Activated naive CD8-positive, alpha-beta T cell treated with anti-CD3 and anti-CD28 coated beads, Interleukin-2, amount 50 U/mL, for 24 hours (primary cell): ENCODE measurements around the gene ISCA1.

Experiments
- ATAC-seq: fragments of 150-1000 bp; cut with Tn5 transposase; one replicate; pipeline ENCODE4 v1.10.0; 2021
- DNase-seq: peaks from one replicate; pipeline ENCODE4 v3.0.0; 2021
- H3K27ac Mint-ChIP-seq: one replicate; pipeline ENCODE4 v1.8.0; 2021; ENCODE audit warnings: mild to moderate bottlenecking, mixed read lengths
- H3K27me3 Mint-ChIP-seq: one replicate; pipeline ENCODE4 v1.8.0; 2021; ENCODE audit warnings: mixed read lengths
- H3K36me3 Mint-ChIP-seq: one replicate; pipeline ENCODE4 v1.8.0; 2021; ENCODE audit warnings: low read depth, mixed read lengths
- H3K4me1 Mint-ChIP-seq: one replicate; pipeline ENCODE4 v1.8.0; 2021; ENCODE audit warnings: mixed read lengths
- H3K4me3 Mint-ChIP-seq: one replicate; pipeline ENCODE4 v1.8.0; 2021; ENCODE audit warnings: mild to moderate bottlenecking, moderate library complexity, mixed read lengths
- H3K9me3 Mint-ChIP-seq: one replicate; pipeline ENCODE4 v1.8.0; 2021; ENCODE audit warnings: mixed read lengths

The ISCA1 gene

GRCh38 chr9:86274821-86275643, 7.3 kb downstream of the ISCA1 start:
- H3K4me1 Mint-ChIP-seq, result peaks cover 27% of the 10 kb centered on the region
- ATAC-seq (no peak), DNase-seq (no peak)
- peaks cover 45% of the 10 kb centered on the region for H3K36me3 Mint-ChIP-seq
- H3K27ac Mint-ChIP-seq, result no peak overlapping the region
- no peak overlapping the region for H3K4me3 Mint-ChIP-seq
- H3K9me3 Mint-ChIP-seq, result no peaks in the 10 kb centered on the region
- no peaks in the 10 kb centered on the region for H3K27me3 Mint-ChIP-seq

GRCh38 chr9:86272221-86272620, 10.1 kb downstream of the ISCA1 start:
- no peak overlapping the region for H3K4me3 Mint-ChIP-seq

GRCh38 chr9:86263876-86264275, 18.5 kb downstream of the ISCA1 start:
- Mint-ChIP-seq H3K36me3 (peaks cover 17% of the 10 kb centered on the region), H3K27me3 (no peaks in the 10 kb centered on the region), H3K4me1 (peaks cover 5% of the 10 kb centered on the region), H3K27ac (no peak overlapping the region), H3K9me3 (no peaks in the 10 kb centered on the region), H3K4me3 (no peak overlapping the region)
- no peak for DNase-seq
- no peak for ATAC-seq

More at GRCh38 chr9:86272221-86272620, 10.1 kb downstream of the ISCA1 start:
- no peak for DNase-seq
- Mint-ChIP-seq H3K9me3 (no peaks in the 10 kb centered on the region), H3K36me3 (peaks cover 43% of the 10 kb centered on the region), H3K27me3 (no peaks in the 10 kb centered on the region), H3K4me1 (peaks cover 6% of the 10 kb centered on the region), H3K27ac (no peak overlapping the region)
- no peak for ATAC-seq

- H3K4me3 Mint-ChIP-seq, result no peak overlapping the region
- no peaks in the 10 kb centered on the region for H3K27me3 Mint-ChIP-seq
- DNase-seq (no peak), ATAC-seq (no peak)
- H3K9me3 Mint-ChIP-seq, result no peaks in the 10 kb centered on the region
- H3K4me1 Mint-ChIP-seq, result peaks cover 5% of the 10 kb centered on the region
- H3K36me3 Mint-ChIP-seq, result peaks cover 14% of the 10 kb centered on the region
- no peak overlapping the region for H3K27ac Mint-ChIP-seq
Observed at GRCh38 chr9:86262492-86262891, 19.8 kb downstream of the ISCA1 start.

- ATAC-seq, result no peak
- no peaks in the 10 kb centered on the region for H3K9me3 Mint-ChIP-seq
- no peak for DNase-seq
- no peak within 1 kb of the TSS for H3K27ac Mint-ChIP-seq
- no peaks in the 10 kb centered on the region for H3K4me1 Mint-ChIP-seq
- no peak within 1 kb of the TSS for H3K4me3 Mint-ChIP-seq
- no peaks in the 10 kb centered on the region for H3K27me3 Mint-ChIP-seq
- peaks cover 12% of the 10 kb centered on the region for H3K36me3 Mint-ChIP-seq
Observed at GRCh38 chr9:86259557-86259956, 22.8 kb downstream of the ISCA1 start, which contains the start of gene C9orf153. TSS of gene C9orf153 (minus strand) at chr9:86259657. CDS start at chr9:86229603, 30,054 bp downstream.

GRCh38 chr9:86257391-86257790, 24.9 kb downstream of the ISCA1 start:
- Mint-ChIP-seq H3K36me3 (peaks cover 2% of the 10 kb centered on the region), H3K27ac (no peak overlapping the region), H3K9me3 (no peaks in the 10 kb centered on the region), H3K27me3 (no peaks in the 10 kb centered on the region), H3K4me3 (no peak overlapping the region), H3K4me1 (no peaks in the 10 kb centered on the region)
- ATAC-seq, result no peak
- no peak for DNase-seq

- Mint-ChIP-seq H3K27ac (no peak overlapping the region), H3K27me3 (no peaks in the 10 kb centered on the region), H3K9me3 (no peaks in the 10 kb centered on the region), H3K36me3 (peaks cover 2% of the 10 kb centered on the region), H3K4me1 (no peaks in the 10 kb centered on the region), H3K4me3 (no peak overlapping the region)
- ATAC-seq (no peak), DNase-seq (no peak)
Observed at GRCh38 chr9:86256653-86257052, 25.7 kb downstream of the ISCA1 start.

- no peak overlapping the region for H3K4me3 Mint-ChIP-seq
- no peaks in the 10 kb centered on the region for H3K9me3 Mint-ChIP-seq
- peaks cover 2% of the 10 kb centered on the region for H3K36me3 Mint-ChIP-seq
- no peak overlapping the region for H3K27ac Mint-ChIP-seq
- no peaks in the 10 kb centered on the region for H3K27me3 Mint-ChIP-seq
- H3K4me1 Mint-ChIP-seq, result no peaks in the 10 kb centered on the region
- DNase-seq, result no peak
- no peak for ATAC-seq
Observed at GRCh38 chr9:86253577-86253976, 28.8 kb downstream of the ISCA1 start.

GRCh38 chr9:86252870-86253269, 29.5 kb downstream of the ISCA1 start:
- Mint-ChIP-seq H3K9me3 (no peaks in the 10 kb centered on the region), H3K27me3 (peaks cover 3% of the 10 kb centered on the region), H3K4me1 (no peaks in the 10 kb centered on the region), H3K27ac (no peak overlapping the region), H3K36me3 (peaks cover 2% of the 10 kb centered on the region), H3K4me3 (no peak overlapping the region)
- DNase-seq (no peak), ATAC-seq (no peak)

DNA sequence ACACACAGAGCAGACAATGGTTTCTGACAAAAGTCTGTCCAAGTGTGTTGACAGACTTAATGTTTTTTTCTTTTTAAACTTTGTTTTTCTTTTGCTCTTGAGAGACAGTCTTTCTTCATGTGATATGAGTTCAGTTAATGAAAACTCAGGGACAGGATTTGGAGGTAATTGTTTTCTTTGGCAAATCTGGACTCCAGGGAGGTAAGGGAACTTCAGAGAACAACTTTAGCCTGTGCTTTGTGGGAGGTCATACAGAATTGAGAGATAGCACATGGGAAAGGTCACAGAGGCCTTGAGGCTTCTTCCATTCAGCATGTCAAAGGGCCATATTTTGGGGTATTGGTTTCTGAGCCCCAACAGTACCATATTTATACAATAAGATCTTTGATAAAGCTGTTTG, 32.2 kb downstream of the ISCA1 start:
- Mint-ChIP-seq H3K9me3 (no peaks in the 10 kb centered on the region), H3K4me3 (no peak overlapping the region), H3K4me1 (no peaks in the 10 kb centered on the region), H3K36me3 (peaks cover 2% of the 10 kb centered on the region), H3K27ac (no peak overlapping the region), H3K27me3 (peaks cover 3% of the 10 kb centered on the region)
- ATAC-seq (no peak), DNase-seq (no peak)

- H3K27me3 Mint-ChIP-seq, result peaks cover 3% of the 10 kb centered on the region
- no peak for ATAC-seq
- H3K4me3 Mint-ChIP-seq, result no peak overlapping the region
- H3K36me3 Mint-ChIP-seq, result no peaks in the 10 kb centered on the region
- H3K9me3 Mint-ChIP-seq, result no peaks in the 10 kb centered on the region
- no peak for DNase-seq
- H3K27ac Mint-ChIP-seq, result no peak overlapping the region
- no peaks in the 10 kb centered on the region for H3K4me1 Mint-ChIP-seq
Observed at GRCh38 chr9:86248746-86249145, 33.6 kb downstream of the ISCA1 start.

- no peaks in the 10 kb centered on the region for H3K36me3 Mint-ChIP-seq
- H3K9me3 Mint-ChIP-seq, result no peaks in the 10 kb centered on the region
- H3K27ac Mint-ChIP-seq, result no peak overlapping the region
- H3K27me3 Mint-ChIP-seq, result peaks cover 3% of the 10 kb centered on the region
- H3K4me3 Mint-ChIP-seq, result no peak overlapping the region
- DNase-seq (no peak), ATAC-seq (no peak)
- H3K4me1 Mint-ChIP-seq, result no peaks in the 10 kb centered on the region
Observed at GRCh38 chr9:86246752-86247161, 35.6 kb downstream of the ISCA1 start.

- Mint-ChIP-seq H3K27me3 (no peaks in the 10 kb centered on the region), H3K4me3 (no peak overlapping the region), H3K36me3 (no peaks in the 10 kb centered on the region), H3K27ac (no peak overlapping the region), H3K4me1 (peaks cover 4% of the 10 kb centered on the region), H3K9me3 (no peaks in the 10 kb centered on the region)
- ATAC-seq, result no peak
- no peak for DNase-seq
Observed at GRCh38 chr9:86242071-86242470, 40.3 kb downstream of the ISCA1 start.

DNA sequence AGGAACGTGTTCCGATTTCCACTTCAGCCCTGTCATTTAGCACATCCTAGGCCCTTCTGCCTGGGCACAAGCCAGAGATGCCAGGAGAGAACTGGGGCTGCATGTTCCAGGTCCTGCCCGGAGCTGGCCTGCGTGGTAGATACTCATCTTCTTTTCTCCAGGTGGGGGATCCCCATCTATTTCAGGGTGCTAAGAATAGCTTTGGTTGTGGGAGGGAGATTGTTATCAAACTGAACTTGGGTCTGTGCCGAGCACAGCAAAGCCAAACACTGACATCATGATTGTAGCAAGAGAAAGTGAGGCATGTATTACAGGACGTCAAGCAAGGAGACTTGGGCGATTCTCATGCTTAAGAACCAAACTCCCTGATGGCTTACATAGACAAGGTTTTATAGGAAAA, 41.1 kb downstream of the ISCA1 start:
- Mint-ChIP-seq H3K9me3 (no peaks in the 10 kb centered on the region), H3K4me3 (no peak overlapping the region), H3K27me3 (no peaks in the 10 kb centered on the region), H3K36me3 (no peaks in the 10 kb centered on the region), H3K27ac (no peak overlapping the region), H3K4me1 (peaks cover 4% of the 10 kb centered on the region)
- DNase-seq (no peak), ATAC-seq (peak; percentile 61)

GRCh38 chr9:86238861-86239770, 43.2 kb downstream of the ISCA1 start:
- Mint-ChIP-seq H3K4me3 (no peak overlapping the region), H3K27me3 (no peaks in the 10 kb centered on the region), H3K36me3 (no peaks in the 10 kb centered on the region), H3K4me1 (peaks cover 4% of the 10 kb centered on the region), H3K27ac (no peak overlapping the region), H3K9me3 (no peaks in the 10 kb centered on the region)
- ATAC-seq (no peak), DNase-seq (no peak)
